ENCODE data around the gene ULK4.

The ULK4 gene

GRCh38 chr3:41248525-41248924, 713.4 kb downstream of the ULK4 start:
- no peak overlapping the region for H3K9ac ChIP-seq (ENCODE audit: low read depth, low read length)
- DNase-seq (no peak), ATAC-seq (ENCODE audit: insufficient read depth, low read depth) (no peak)
- H3K27ac ChIP-seq (ENCODE audit: low read length): no peak overlapping the region
- TF ChIP-seq EZH2 (IDR thresholded peaks at IDR 0.05; ENCODE audit: borderline replicate concordance, low read depth, low read length, severe bottlenecking): no peak
- TF ChIP-seq CTCF (IDR thresholded peaks at IDR 0.05; ENCODE audit: borderline replicate concordance, extremely low read depth, low read length, poor library complexity, severe bottlenecking): no peak
- no peaks in the 10 kb centered on the region for H3K79me2 ChIP-seq (ENCODE audit: insufficient read depth, low read length)
- H2AFZ ChIP-seq (ENCODE audit: low read depth, low read length): no peak overlapping the region
- no peaks in the 10 kb centered on the region for H3K9me3 ChIP-seq (ENCODE audit: insufficient read depth, low read length, severe bottlenecking)
- no peak overlapping the region for H3K4me3 ChIP-seq (ENCODE audit: low read depth in 1 of 2, low read length in 2 of 2)
- H4K20me1 ChIP-seq (ENCODE audit: insufficient read depth, low read length): peaks cover 9% of the 10 kb centered on the region; the same call in 1 of the 2 replicates
- no peaks in the 10 kb centered on the region for H3K27me3 ChIP-seq (ENCODE audit: insufficient read depth, low read length, poor library complexity)
- H3K4me1 ChIP-seq (ENCODE audit: insufficient read depth, low read length): no peaks in the 10 kb centered on the region
- H3K36me3 ChIP-seq (ENCODE audit: insufficient read depth, low read length): peaks cover 8% of the 10 kb centered on the region; the same call in 1 of the 2 replicates
- H3K4me2 ChIP-seq (ENCODE audit: insufficient read depth, low read length): no peak overlapping the region

GRCh38 chr3:41247055-41248004, 714.6 kb downstream of the ULK4 start:
- H3K4me3 ChIP-seq (ENCODE audit: low read depth in 1 of 2, low read length in 2 of 2): no peak overlapping the region
- H3K27ac ChIP-seq (ENCODE audit: low read length): no peak overlapping the region
- no peak for TF ChIP-seq CTCF (IDR thresholded peaks at IDR 0.05; ENCODE audit: borderline replicate concordance, extremely low read depth, low read length, poor library complexity, severe bottlenecking)
- no peak for TF ChIP-seq EZH2 (IDR thresholded peaks at IDR 0.05; ENCODE audit: borderline replicate concordance, low read depth, low read length, severe bottlenecking)
- DNase-seq: no peak
- no peaks in the 10 kb centered on the region for H3K4me1 ChIP-seq (ENCODE audit: insufficient read depth, low read length)
- ATAC-seq (ENCODE audit: insufficient read depth, low read depth): no peak
- no peaks in the 10 kb centered on the region for H3K27me3 ChIP-seq (ENCODE audit: insufficient read depth, low read length, poor library complexity)
- H3K9ac ChIP-seq (ENCODE audit: low read depth, low read length): no peak overlapping the region
- H3K36me3 ChIP-seq (ENCODE audit: insufficient read depth, low read length): peaks cover 16% of the 10 kb centered on the region; the same call in 1 of the 2 replicates
- no peak overlapping the region for H2AFZ ChIP-seq (ENCODE audit: low read depth, low read length)
- H3K79me2 ChIP-seq (ENCODE audit: insufficient read depth, low read length): no peaks in the 10 kb centered on the region
- H3K4me2 ChIP-seq (ENCODE audit: insufficient read depth, low read length): no peak overlapping the region
- no peaks in the 10 kb centered on the region for H3K9me3 ChIP-seq (ENCODE audit: insufficient read depth, low read length, severe bottlenecking)
- peaks cover 14% of the 10 kb centered on the region; the same call in 1 of the 2 replicates for H4K20me1 ChIP-seq (ENCODE audit: insufficient read depth, low read length)

GRCh38 chr3:41244620-41245336, 717.1 kb downstream of the ULK4 start:
- Histone ChIP-seq H2AFZ (ENCODE audit: low read depth, low read length) (no peak overlapping the region), H3K9me3 (ENCODE audit: insufficient read depth, low read length, severe bottlenecking) (no peaks in the 10 kb centered on the region), H3K27ac (ENCODE audit: low read length) (no peak overlapping the region), H3K4me2 (ENCODE audit: insufficient read depth, low read length) (no peak overlapping the region), H4K20me1 (ENCODE audit: insufficient read depth, low read length) (peaks cover 17% of the 10 kb centered on the region; the same call in 1 of the 2 replicates), H3K36me3 (ENCODE audit: insufficient read depth, low read length) (peaks cover 37% of the 10 kb centered on the region), H3K9ac (ENCODE audit: low read depth, low read length) (no peak overlapping the region), H3K4me3 (ENCODE audit: low read depth in 1 of 2, low read length in 2 of 2) (no peak overlapping the region), H3K79me2 (ENCODE audit: insufficient read depth, low read length) (no peaks in the 10 kb centered on the region), H3K4me1 (ENCODE audit: insufficient read depth, low read length) (no peaks in the 10 kb centered on the region), H3K27me3 (ENCODE audit: insufficient read depth, low read length, poor library complexity) (no peaks in the 10 kb centered on the region)
- no peak for DNase-seq
- no peak for TF ChIP-seq EZH2 (IDR thresholded peaks at IDR 0.05; ENCODE audit: borderline replicate concordance, low read depth, low read length, severe bottlenecking)
- TF ChIP-seq CTCF (IDR thresholded peaks at IDR 0.05; ENCODE audit: borderline replicate concordance, extremely low read depth, low read length, poor library complexity, severe bottlenecking): no peak
- peak; percentile 6; the same call in 1 of the 3 replicates for ATAC-seq (ENCODE audit: insufficient read depth, low read depth)

All from DND-41 (cell line).